Kidney (tissue), 14 donors: ENCODE measurements around the gene FYCO1. TPM values are rescaled to one million over a fixed set of nuclear protein-coding genes. Genes with fewer than 3 reads are reported as not detected.

Experiments used
- DNase-seq, 5 donors: peaks; one replicate each; pipeline ENCODE4 v3.0.0-alpha.2; 2013 to 2020
- FAIRE-seq: peaks from 2 replicates; lab custom pipeline; 2012; peaks lifted over from hg19 to GRCh38; lab: Jason Lieb, UNC
- H3K27ac ChIP-seq, 2 donors: one replicate each; pipeline ENCODE4 v1.7.0; 2013; ENCODE audit warnings: low read depth in 2 of 2, low read length in 2 of 2, inconsistent platforms in 1 of 2
- H3K27me3 ChIP-seq: one replicate; pipeline ENCODE4 v1.7.1; 2013; ENCODE audit warnings: low read length, inconsistent platforms; ENCODE audit not compliant: control insufficient read depth, insufficient read depth
- H3K36me3 ChIP-seq, 3 donors: one replicate each; pipeline versions ENCODE4 v1.7.0 to v1.7.1; 2013; ENCODE audit warnings: low read length in 3 of 3, control low read depth in 1 of 3, inconsistent platforms in 1 of 3; ENCODE audit not compliant: insufficient read depth in 3 of 3, control insufficient read depth in 2 of 3
- H3K4me1 ChIP-seq, 3 donors: one replicate each; pipeline versions ENCODE4 v1.7.0 to v1.7.1; 2013; ENCODE audit warnings: low read length in 3 of 3, inconsistent platforms in 1 of 3, low read depth in 1 of 3; ENCODE audit not compliant: control insufficient read depth in 2 of 3, insufficient read depth in 2 of 3
- H3K4me3 ChIP-seq, 3 donors: one replicate each; pipeline versions ENCODE4 v1.7.0 to v1.8.1; 2013; ENCODE audit warnings: low read length in 3 of 3, control low read depth in 1 of 3, inconsistent platforms in 1 of 3
- H3K9ac ChIP-seq, 3 donors: one replicate each; pipeline versions ENCODE4 v1.7.0 to v1.7.1; 2013; ENCODE audit warnings: low read length in 3 of 3, control low read depth in 1 of 3, inconsistent platforms in 1 of 3
- H3K9me3 ChIP-seq, 3 donors: one replicate each; pipeline versions ENCODE4 v1.7.0 to v1.7.1; 2013; ENCODE audit warnings: low read length in 3 of 3, control low read depth in 1 of 3, inconsistent platforms in 1 of 3; ENCODE audit not compliant: control insufficient read depth in 2 of 3, insufficient read depth in 1 of 3
- intact Hi-C: fragments of 100-400 bp; cut with DNase I; formaldehyde crosslinking; loops from one replicate; pipeline ENCODE4 v1.11.1; 2022
- polyA plus RNA-seq: library from polyadenylated mRNA; stranded (reverse); fragments of 350-450 nt; fragmentation: Illumina TruSeq; extraction: RNeasy Lipid Tissue Mini Kit (QIAGEN cat#74804); gene quantifications from one replicate; pipeline ENCODE4 v1.2.3, GENCODE V29; 2014; ENCODE audit warnings: low read depth, low replicate concordance; ENCODE audit not compliant: insufficient read depth
- total RNA-seq: library from RNA; stranded (reverse); fragmentation: NEBNext Ultra II Directional; extraction: Animal tissue kit (Norgen Biotek cat#: 25700); gene quantifications from one replicate; pipeline ENCODE4 v1.2.1, GENCODE V29; 2021
- TF ChIP-seq, protein P1 (sequence below): IDR thresholded peaks from 3 replicates; pipeline ENCODE4 v1.5.1; 2012; ENCODE audit warnings: mild to moderate bottlenecking, moderate library complexity, borderline replicate concordance; ENCODE audit not compliant: insufficient read depth; ENCODE audit errors: extremely low read depth
- donor health status: control.
- donor health status: control.
- donor health status: control.
- donor health status: control.
- donor health status: control.
- donor health status: DM: yes; HTN: yes; CAD: no.
- donor health status: Normal renal cell carcinoma (clear cell type).

Gene FYCO1
- total and polyA plus RNA-seq, 2 donors from 2014 or later, result 11.1 to 39.1 TPM

DNA sequence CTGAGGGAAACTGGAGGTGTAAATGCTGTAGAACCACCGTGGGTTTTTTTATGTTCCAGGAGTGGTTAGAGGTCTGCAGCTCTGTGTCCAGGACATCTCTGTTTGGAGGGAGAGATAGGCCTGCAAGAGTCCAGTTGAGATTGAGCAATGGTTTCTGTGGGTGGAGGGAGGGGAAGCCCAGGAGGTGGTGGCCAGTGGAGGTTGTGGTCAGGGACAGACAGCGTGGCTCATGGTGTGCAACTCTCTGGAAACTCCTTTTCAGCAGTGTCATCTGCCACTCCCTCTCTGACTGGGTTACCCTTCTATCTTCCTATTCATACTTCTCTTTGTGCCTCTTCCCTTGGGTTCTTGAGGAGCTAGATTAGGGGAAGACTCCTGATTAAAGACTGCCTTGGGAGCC lies 22.1 kb upstream of the FYCO1 start:
- TF ChIP-seq, protein P1, sequence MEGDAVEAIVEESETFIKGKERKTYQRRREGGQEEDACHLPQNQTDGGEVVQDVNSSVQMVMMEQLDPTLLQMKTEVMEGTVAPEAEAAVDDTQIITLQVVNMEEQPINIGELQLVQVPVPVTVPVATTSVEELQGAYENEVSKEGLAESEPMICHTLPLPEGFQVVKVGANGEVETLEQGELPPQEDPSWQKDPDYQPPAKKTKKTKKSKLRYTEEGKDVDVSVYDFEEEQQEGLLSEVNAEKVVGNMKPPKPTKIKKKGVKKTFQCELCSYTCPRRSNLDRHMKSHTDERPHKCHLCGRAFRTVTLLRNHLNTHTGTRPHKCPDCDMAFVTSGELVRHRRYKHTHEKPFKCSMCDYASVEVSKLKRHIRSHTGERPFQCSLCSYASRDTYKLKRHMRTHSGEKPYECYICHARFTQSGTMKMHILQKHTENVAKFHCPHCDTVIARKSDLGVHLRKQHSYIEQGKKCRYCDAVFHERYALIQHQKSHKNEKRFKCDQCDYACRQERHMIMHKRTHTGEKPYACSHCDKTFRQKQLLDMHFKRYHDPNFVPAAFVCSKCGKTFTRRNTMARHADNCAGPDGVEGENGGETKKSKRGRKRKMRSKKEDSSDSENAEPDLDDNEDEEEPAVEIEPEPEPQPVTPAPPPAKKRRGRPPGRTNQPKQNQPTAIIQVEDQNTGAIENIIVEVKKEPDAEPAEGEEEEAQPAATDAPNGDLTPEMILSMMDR, result no peak
- Histone ChIP-seq H3K4me1 (no peaks in the 10 kb centered on the region), H3K27me3 (no peaks in the 10 kb centered on the region), H3K9me3 (no peaks in the 10 kb centered on the region), H3K27ac (no peak overlapping the region), H3K9ac (no peak overlapping the region), H3K36me3 (no peaks in the 10 kb centered on the region), H3K4me3 (no peak overlapping the region)
- FAIRE-seq (no peak), DNase-seq (no peak)
- intact Hi-C loops, result no loop called here

GRCh38 chr3:46013316-46014094 lies 17.9 kb upstream of the FYCO1 start:
- Histone ChIP-seq H3K4me3 (no peak overlapping the region), H3K27ac (no peak overlapping the region), H3K9ac (no peak overlapping the region), H3K27me3 (no peaks in the 10 kb centered on the region), H3K36me3 (no peaks in the 10 kb centered on the region), H3K9me3 (no peaks in the 10 kb centered on the region), H3K4me1 (no peaks in the 10 kb centered on the region)
- intact Hi-C loops, result no loop called here
- FAIRE-seq, result no peak
- TF ChIP-seq, protein P1, result no peak
- DNase-seq, result no peak

DNA sequence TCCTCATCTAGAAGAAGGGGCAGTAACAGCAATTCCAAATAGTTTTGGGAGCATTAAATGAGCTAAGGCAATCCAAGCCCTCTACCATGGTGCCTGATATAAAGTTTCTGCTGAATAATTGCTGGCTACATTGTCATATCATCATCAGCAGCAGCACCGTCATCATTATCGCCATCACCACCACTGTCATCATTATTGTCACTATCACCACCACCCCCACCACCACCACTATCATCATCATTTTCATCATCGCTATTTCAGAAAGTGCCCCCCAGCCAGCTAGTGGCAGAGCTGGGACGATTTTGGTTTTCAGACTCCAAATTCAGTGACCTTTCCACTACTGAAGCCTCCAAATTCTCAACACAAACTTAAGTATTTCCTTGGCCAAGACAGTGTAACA lies 16.6 kb upstream of the FYCO1 start:
- intact Hi-C loops, result no loop called here
- DNase-seq (no peak), FAIRE-seq (no peak)
- H3K36me3 ChIP-seq, result no peaks in the 10 kb centered on the region
- no peak overlapping the region for H3K9ac ChIP-seq
- no peak overlapping the region for H3K4me3 ChIP-seq
- no peaks in the 10 kb centered on the region for H3K4me1 ChIP-seq
- TF ChIP-seq, protein P1, result no peak
- no peak overlapping the region for H3K27ac ChIP-seq
- no peaks in the 10 kb centered on the region for H3K9me3 ChIP-seq
- no peaks in the 10 kb centered on the region for H3K27me3 ChIP-seq
